ENCODE results near the gene MACROD2.

Gene MACROD2

GRCh38 chr20:15378151-15378550, 1382.8 kb downstream of the MACROD2 start:
- H3K4me3 ChIP-seq (ENCODE audit: control insufficient read depth, low read depth, low read length) = no peak overlapping the region
- TF ChIP-seq CTCF (IDR thresholded peaks at IDR 0.05; ENCODE audit: control insufficient read depth, insufficient read depth, low read depth, low read length, missing control alignments) = no peak
- no peak for DNase-seq (ENCODE audit: low read depth)

GRCh38 chr20:15379681-15380296, 1384.5 kb downstream of the MACROD2 start:
- DNase-seq (ENCODE audit: low read depth) = no peak

GRCh38 chr20:15380770-15381169, 1385.5 kb downstream of the MACROD2 start:
- no peak for TF ChIP-seq CTCF (IDR thresholded peaks at IDR 0.05; ENCODE audit: control insufficient read depth, insufficient read depth, low read depth, low read length, missing control alignments)
- no peak for DNase-seq (ENCODE audit: low read depth)
- H3K4me3 ChIP-seq (ENCODE audit: control insufficient read depth, low read depth, low read length) = no peak overlapping the region

More at GRCh38 chr20:15379681-15380296, 1384.5 kb downstream of the MACROD2 start:
- H3K4me3 ChIP-seq (ENCODE audit: control insufficient read depth, low read depth, low read length) = no peak overlapping the region
- TF ChIP-seq CTCF (IDR thresholded peaks at IDR 0.05; ENCODE audit: control insufficient read depth, insufficient read depth, low read depth, low read length, missing control alignments) = no peak

GRCh38 chr20:15387228-15387627, 1391.9 kb downstream of the MACROD2 start:
- no peak overlapping the region for H3K4me3 ChIP-seq (ENCODE audit: control insufficient read depth, low read depth, low read length)
- no peak for TF ChIP-seq CTCF (IDR thresholded peaks at IDR 0.05; ENCODE audit: control insufficient read depth, insufficient read depth, low read depth, low read length, missing control alignments)
- no peak for DNase-seq (ENCODE audit: low read depth)

GRCh38 chr20:15395457-15395856, 1400.1 kb downstream of the MACROD2 start:
- no peak for DNase-seq (ENCODE audit: low read depth)
- no peak overlapping the region for H3K4me3 ChIP-seq (ENCODE audit: control insufficient read depth, low read depth, low read length)
- no peak for TF ChIP-seq CTCF (IDR thresholded peaks at IDR 0.05; ENCODE audit: control insufficient read depth, insufficient read depth, low read depth, low read length, missing control alignments)

- no peak for TF ChIP-seq CTCF (IDR thresholded peaks at IDR 0.05; ENCODE audit: control insufficient read depth, insufficient read depth, low read depth, low read length, missing control alignments)
- no peak for DNase-seq (ENCODE audit: low read depth)
- no peak overlapping the region for H3K4me3 ChIP-seq (ENCODE audit: control insufficient read depth, low read depth, low read length)
These were observed 1400.7 kb downstream of the MACROD2 start for GRCh38 chr20:15396026-15396425.
